Skeletal muscle satellite cell (primary cell): ENCODE measurements around the gene MCF2L.
"Not testable (repeated sequence)": the region's sequence is repeated elsewhere in the genome, so short reads cannot be mapped to it uniquely, and the experiment has no call there.

Experiments used
- H3K27me3 ChIP-seq: 2 replicates; pipeline ENCODE4 v1.7.0; 2013; ENCODE audit warnings: low read length; ENCODE audit not compliant: control insufficient read depth, insufficient read depth
- H3K36me3 ChIP-seq: 2 replicates; pipeline ENCODE4 v1.7.0; 2013; ENCODE audit warnings: mild to moderate bottlenecking, control low read depth, low read length; ENCODE audit not compliant: insufficient read depth
- H3K4me1 ChIP-seq: 2 replicates; pipeline ENCODE4 v1.7.0; 2013; ENCODE audit warnings: low read length; ENCODE audit not compliant: control insufficient read depth, insufficient read depth
- H3K4me2 ChIP-seq: 2 replicates; pipeline ENCODE4 v1.7.0; 2013; ENCODE audit warnings: mild to moderate bottlenecking, low read length
- H3K4me3 ChIP-seq: 2 replicates; pipeline ENCODE4 v1.7.0; 2013; ENCODE audit warnings: low read length
- H3K9ac ChIP-seq: 2 replicates; pipeline ENCODE4 v1.7.0; 2013; ENCODE audit warnings: mild to moderate bottlenecking, low read depth, low read length, moderate library complexity
- H3K9me3 ChIP-seq: replicated peaks from 2 replicates; pipeline ENCODE4 v1.7.0; 2013; ENCODE audit warnings: mild to moderate bottlenecking, control low read depth, low read length

The MCF2L gene

GRCh38 chr13:112931028-112931934, 37.7 kb upstream of the MCF2L start:
- H3K9ac ChIP-seq = no peak overlapping the region

GRCh38 chr13:112932971-112933370, 36.0 kb upstream of the MCF2L start:
- no peak overlapping the region for H3K4me3 ChIP-seq
- H3K36me3 ChIP-seq = no peaks in the 10 kb centered on the region
- H3K4me1 ChIP-seq = no peaks in the 10 kb centered on the region
- H3K9me3 ChIP-seq = no peaks in the 10 kb centered on the region
- H3K27me3 ChIP-seq = peaks cover 39% of the 10 kb centered on the region
- H3K9ac ChIP-seq = no peak overlapping the region
- no peak overlapping the region for H3K4me2 ChIP-seq

More at GRCh38 chr13:112931028-112931934, 37.7 kb upstream of the MCF2L start:
- H3K27me3 ChIP-seq = peaks cover 47% of the 10 kb centered on the region
- no peaks in the 10 kb centered on the region for H3K4me1 ChIP-seq
- no peak overlapping the region for H3K4me3 ChIP-seq
- no peaks in the 10 kb centered on the region for H3K36me3 ChIP-seq
- H3K4me2 ChIP-seq = peak overlapping the region; percentile 32
- no peaks in the 10 kb centered on the region for H3K9me3 ChIP-seq

- H3K4me2 ChIP-seq = no peak overlapping the region
- peaks cover 32% of the 10 kb centered on the region for H3K27me3 ChIP-seq
- H3K4me3 ChIP-seq = no peak overlapping the region
- H3K9ac ChIP-seq = no peak overlapping the region
- no peaks in the 10 kb centered on the region for H3K36me3 ChIP-seq
- H3K9me3 ChIP-seq = no peaks in the 10 kb centered on the region
- H3K4me1 ChIP-seq = no peaks in the 10 kb centered on the region
Observed at GRCh38 chr13:112933649-112934048, 35.4 kb upstream of the MCF2L start.

DNA sequence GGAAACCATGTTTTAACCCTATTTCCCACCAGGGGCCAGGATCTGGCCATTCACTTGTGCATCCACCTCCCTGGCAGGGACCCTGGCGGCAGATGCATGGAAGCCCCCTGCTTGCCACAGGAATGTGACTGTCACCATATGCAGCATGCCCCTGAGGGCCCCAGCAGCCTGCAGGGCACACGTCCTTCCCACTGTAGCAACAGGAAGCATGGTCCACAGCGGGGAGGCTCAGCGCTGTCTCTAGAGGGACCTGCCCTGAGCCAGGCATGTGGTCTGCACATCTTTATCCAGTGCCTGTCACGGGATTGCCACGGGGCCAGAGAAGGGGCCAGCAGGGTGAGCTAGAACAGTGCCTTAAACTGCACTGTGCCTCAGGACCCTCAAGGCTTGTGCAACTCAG, 34.9 kb upstream of the MCF2L start:
- H3K27me3 ChIP-seq = peaks cover 29% of the 10 kb centered on the region
- H3K9me3 ChIP-seq = no peaks in the 10 kb centered on the region
- H3K9ac ChIP-seq = no peak overlapping the region
- no peak overlapping the region for H3K4me2 ChIP-seq
- no peak overlapping the region for H3K4me3 ChIP-seq
- H3K36me3 ChIP-seq = no peaks in the 10 kb centered on the region
- no peaks in the 10 kb centered on the region for H3K4me1 ChIP-seq

DNA sequence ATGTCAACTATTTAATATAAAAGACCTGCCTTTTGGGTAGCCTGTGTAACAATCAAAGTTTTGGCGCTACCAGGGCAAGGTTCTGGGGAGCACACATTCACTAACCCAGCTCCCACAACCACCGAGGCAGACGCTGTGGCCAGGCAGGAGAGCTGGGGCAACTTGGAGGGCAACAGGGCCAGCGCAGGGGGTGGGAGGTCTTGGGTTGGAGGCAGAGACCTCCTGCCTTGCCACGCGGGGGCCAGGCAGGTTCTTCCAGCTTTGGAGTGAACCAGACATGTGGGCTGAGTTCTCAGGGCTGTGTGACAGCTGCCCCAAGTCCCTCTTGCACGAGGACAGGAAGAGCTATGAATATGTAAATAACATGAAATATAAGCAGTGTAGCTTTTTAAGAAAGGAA, 30.3 kb upstream of the MCF2L start:
- H3K4me3 ChIP-seq = no peak overlapping the region
- H3K9ac ChIP-seq = no peak overlapping the region
- H3K4me1 ChIP-seq = peaks cover 13% of the 10 kb centered on the region
- H3K36me3 ChIP-seq = no peaks in the 10 kb centered on the region
- H3K9me3 ChIP-seq = no peaks in the 10 kb centered on the region
- H3K4me2 ChIP-seq = no peak overlapping the region
- H3K27me3 ChIP-seq = peaks cover 27% of the 10 kb centered on the region

- no peaks in the 10 kb centered on the region for H3K9me3 ChIP-seq
- H3K27me3 ChIP-seq = peaks cover 40% of the 10 kb centered on the region
- peak overlapping the region; percentile 24 for H3K4me2 ChIP-seq
- H3K4me1 ChIP-seq = peaks cover 15% of the 10 kb centered on the region
- H3K36me3 ChIP-seq = no peaks in the 10 kb centered on the region
- no peak overlapping the region for H3K4me3 ChIP-seq
- no peak overlapping the region for H3K9ac ChIP-seq
Observed at GRCh38 chr13:112940236-112940635, 28.8 kb upstream of the MCF2L start.

GRCh38 chr13:112941349-112941748, 27.7 kb upstream of the MCF2L start:
- H3K27me3 ChIP-seq = peaks cover 43% of the 10 kb centered on the region
- H3K36me3 ChIP-seq = no peaks in the 10 kb centered on the region
- no peak overlapping the region for H3K9ac ChIP-seq
- H3K4me1 ChIP-seq = peaks cover 15% of the 10 kb centered on the region
- no peak overlapping the region for H3K4me2 ChIP-seq
- H3K4me3 ChIP-seq = no peak overlapping the region
- H3K9me3 ChIP-seq = no peaks in the 10 kb centered on the region

GRCh38 chr13:112941765-112942164, 27.2 kb upstream of the MCF2L start:
- not testable (repeated sequence) for H3K4me3 ChIP-seq, H3K36me3 ChIP-seq, H3K9me3 ChIP-seq, H3K4me2 ChIP-seq, H3K9ac ChIP-seq
- peaks cover 47% of the 10 kb centered on the region for H3K27me3 ChIP-seq
- peaks cover 15% of the 10 kb centered on the region for H3K4me1 ChIP-seq

DNA sequence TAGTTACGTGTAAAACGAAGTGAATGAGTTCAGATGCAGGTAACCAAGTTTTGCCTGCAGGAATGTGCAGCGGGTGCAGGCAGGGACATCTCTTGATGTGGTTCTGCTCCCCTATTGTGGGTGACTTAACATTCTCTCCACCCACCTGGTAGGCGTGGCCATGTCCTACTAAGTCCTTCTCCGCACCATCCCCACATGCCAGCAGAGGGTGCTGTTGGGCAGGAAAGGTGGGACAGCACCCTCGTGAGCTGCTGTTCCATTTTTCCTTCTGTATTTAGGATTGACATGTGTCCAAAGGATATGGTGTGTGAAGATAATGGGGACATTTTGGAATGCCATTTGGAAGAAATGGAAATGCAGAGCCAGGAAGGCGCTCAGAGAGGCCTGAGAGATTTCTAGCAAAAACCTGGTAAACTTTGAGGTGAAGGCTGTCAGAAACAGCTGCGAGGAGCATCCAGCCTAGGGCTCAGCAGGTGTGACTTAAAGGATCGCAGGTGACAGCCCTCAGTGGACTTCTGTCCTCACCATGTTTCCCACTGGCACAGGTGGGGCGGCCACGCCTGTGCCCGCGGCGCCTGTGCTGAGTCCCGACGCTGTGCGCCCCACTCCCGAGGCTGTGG, 26.2 kb upstream of the MCF2L start:
- Histone ChIP-seq H3K36me3 (no peaks in the 10 kb centered on the region), H3K4me1 (peaks cover 15% of the 10 kb centered on the region), H3K9me3 (no peaks in the 10 kb centered on the region), H3K4me3 (peak overlapping the region; percentile 70), H3K4me2 (peak overlapping the region; percentile 98), H3K27me3 (peaks cover 54% of the 10 kb centered on the region), H3K9ac (peak overlapping the region; percentile 26)

DNA sequence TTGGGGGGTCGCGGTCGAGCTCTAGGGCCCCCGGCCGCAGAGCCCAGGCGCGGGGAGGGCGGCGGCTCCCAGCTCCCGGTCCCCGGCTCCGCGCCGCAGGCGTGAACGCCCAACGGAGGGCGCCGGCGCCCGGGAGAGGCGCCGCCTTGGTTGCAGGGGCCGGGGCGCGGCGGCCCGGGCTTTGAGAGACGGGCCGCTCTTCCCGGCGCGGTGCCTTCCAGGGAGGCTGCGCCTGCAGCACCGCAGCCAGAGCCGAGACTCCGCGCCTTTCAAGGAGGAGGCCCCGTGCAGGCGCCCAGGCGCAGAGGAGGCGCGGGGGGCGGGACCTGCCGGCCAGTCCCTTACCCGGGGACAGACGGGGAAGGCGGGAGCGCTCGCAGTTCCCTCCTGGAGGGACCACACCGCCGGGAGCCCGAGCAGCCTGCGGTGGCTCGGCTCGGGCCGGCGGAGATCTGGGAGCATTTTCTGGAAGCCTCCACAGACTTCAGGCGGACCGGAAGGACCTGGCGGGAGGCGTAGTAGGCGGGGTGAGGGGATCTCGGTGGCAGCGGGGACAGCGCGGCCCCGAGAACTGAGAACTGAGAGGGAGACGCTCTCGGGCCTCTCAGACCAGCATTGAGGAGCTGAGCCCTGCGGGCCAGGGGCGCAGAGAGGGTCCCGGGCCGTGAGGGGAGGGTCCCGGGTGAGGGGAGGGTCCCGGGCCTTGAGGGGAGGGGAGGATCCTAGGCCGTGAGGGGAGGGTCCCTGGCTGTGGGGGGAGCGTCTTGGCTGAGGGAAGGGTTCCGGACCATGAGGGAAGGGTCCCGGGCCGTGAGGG, 25.5 kb upstream of the MCF2L start:
- H3K4me2 ChIP-seq = peak overlapping the region; percentile 98

GRCh38 chr13:112947796-112948195, 21.2 kb upstream of the MCF2L start:
- Histone ChIP-seq H3K27me3 (peaks cover 93% of the 10 kb centered on the region), H3K4me1 (peaks cover 10% of the 10 kb centered on the region), H3K9me3 (no peaks in the 10 kb centered on the region), H3K4me3 (no peak overlapping the region), H3K4me2 (no peak overlapping the region), H3K9ac (no peak overlapping the region), H3K36me3 (no peaks in the 10 kb centered on the region)

More for the DNA sequence above, 25.5 kb upstream of the MCF2L start:
- Histone ChIP-seq H3K9me3 (no peaks in the 10 kb centered on the region), H3K27me3 (peaks cover 61% of the 10 kb centered on the region), H3K4me3 (peak overlapping the region; percentile 70), H3K36me3 (no peaks in the 10 kb centered on the region), H3K9ac (peak overlapping the region; percentile 26), H3K4me1 (peaks cover 15% of the 10 kb centered on the region)
